Panc1 (cell line): ENCODE results near the gene ERC2.

Source experiments
- POLR2AphosphoS5 ChIP-seq: IDR thresholded peaks from 2 replicates; pipeline ENCODE4 v1.6.1; 2012; ENCODE audit warnings: mild to moderate bottlenecking, low read depth, low read length, moderate library complexity
- SIN3A ChIP-seq: IDR thresholded peaks from 2 replicates; pipeline ENCODE4 v1.6.1; 2012; ENCODE audit warnings: low read depth, mild to moderate bottlenecking, low read length, moderate library complexity, borderline replicate concordance; ENCODE audit not compliant: insufficient read depth
- TF ChIP-seq, protein P1 (sequence below): fragments of 450-650 bp; IDR thresholded peaks from 2 replicates; pipeline ENCODE4 v1.5.1; 2017; ENCODE audit warnings: mild to moderate bottlenecking
- TF ChIP-seq, protein P2 (sequence below), 2 experiments: IDR thresholded peaks; 2 replicates each; pipeline ENCODE4 v1.6.1; 2011 to 2012; ENCODE audit warnings: low read depth in 2 of 2, control low read depth in 1 of 2, low read length in 1 of 2, mild to moderate bottlenecking in 1 of 2, moderate library complexity in 1 of 2; ENCODE audit not compliant: insufficient read depth in 1 of 2

DNA sequence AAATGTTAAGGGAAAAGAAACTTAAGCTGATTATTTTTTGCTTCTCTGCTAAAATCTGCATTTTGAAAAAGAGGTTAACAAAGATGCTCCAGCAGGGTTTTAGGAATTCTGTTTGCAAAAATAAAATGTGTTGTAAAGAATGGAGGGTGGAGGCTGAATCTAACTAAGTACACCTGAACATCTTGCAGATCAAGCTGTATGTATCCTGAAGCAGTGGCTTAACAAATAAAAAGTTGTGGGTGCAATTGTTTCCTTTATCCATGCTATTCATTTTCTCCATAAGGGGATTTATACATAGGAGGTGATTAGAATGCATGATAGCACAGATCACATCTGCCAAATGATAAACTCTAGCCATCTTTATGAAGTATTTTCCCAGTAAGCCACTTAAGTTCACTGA is 466.3 kb downstream of the ERC2 start:
- TF ChIP-seq POLR2AphosphoS5 = no peak
- TF ChIP-seq, protein P1, sequence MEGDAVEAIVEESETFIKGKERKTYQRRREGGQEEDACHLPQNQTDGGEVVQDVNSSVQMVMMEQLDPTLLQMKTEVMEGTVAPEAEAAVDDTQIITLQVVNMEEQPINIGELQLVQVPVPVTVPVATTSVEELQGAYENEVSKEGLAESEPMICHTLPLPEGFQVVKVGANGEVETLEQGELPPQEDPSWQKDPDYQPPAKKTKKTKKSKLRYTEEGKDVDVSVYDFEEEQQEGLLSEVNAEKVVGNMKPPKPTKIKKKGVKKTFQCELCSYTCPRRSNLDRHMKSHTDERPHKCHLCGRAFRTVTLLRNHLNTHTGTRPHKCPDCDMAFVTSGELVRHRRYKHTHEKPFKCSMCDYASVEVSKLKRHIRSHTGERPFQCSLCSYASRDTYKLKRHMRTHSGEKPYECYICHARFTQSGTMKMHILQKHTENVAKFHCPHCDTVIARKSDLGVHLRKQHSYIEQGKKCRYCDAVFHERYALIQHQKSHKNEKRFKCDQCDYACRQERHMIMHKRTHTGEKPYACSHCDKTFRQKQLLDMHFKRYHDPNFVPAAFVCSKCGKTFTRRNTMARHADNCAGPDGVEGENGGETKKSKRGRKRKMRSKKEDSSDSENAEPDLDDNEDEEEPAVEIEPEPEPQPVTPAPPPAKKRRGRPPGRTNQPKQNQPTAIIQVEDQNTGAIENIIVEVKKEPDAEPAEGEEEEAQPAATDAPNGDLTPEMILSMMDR = no peak
- TF ChIP-seq, protein P2, sequence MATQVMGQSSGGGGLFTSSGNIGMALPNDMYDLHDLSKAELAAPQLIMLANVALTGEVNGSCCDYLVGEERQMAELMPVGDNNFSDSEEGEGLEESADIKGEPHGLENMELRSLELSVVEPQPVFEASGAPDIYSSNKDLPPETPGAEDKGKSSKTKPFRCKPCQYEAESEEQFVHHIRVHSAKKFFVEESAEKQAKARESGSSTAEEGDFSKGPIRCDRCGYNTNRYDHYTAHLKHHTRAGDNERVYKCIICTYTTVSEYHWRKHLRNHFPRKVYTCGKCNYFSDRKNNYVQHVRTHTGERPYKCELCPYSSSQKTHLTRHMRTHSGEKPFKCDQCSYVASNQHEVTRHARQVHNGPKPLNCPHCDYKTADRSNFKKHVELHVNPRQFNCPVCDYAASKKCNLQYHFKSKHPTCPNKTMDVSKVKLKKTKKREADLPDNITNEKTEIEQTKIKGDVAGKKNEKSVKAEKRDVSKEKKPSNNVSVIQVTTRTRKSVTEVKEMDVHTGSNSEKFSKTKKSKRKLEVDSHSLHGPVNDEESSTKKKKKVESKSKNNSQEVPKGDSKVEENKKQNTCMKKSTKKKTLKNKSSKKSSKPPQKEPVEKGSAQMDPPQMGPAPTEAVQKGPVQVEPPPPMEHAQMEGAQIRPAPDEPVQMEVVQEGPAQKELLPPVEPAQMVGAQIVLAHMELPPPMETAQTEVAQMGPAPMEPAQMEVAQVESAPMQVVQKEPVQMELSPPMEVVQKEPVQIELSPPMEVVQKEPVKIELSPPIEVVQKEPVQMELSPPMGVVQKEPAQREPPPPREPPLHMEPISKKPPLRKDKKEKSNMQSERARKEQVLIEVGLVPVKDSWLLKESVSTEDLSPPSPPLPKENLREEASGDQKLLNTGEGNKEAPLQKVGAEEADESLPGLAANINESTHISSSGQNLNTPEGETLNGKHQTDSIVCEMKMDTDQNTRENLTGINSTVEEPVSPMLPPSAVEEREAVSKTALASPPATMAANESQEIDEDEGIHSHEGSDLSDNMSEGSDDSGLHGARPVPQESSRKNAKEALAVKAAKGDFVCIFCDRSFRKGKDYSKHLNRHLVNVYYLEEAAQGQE (IDR thresholded peaks at IDR 0.05; ENCODE audit: insufficient read depth in 1 of 2, low read depth in 2 of 2, low read length in 1 of 2) = no peak
- no peak for TF ChIP-seq SIN3A
